T-helper 22 cell (primary cell): ENCODE data around the gene LSP1.

Experiments
- DNase-seq: peaks from one replicate; pipeline ENCODE4 v3.0.0-alpha.2; 2020; ENCODE audit warnings: low read depth

The LSP1 gene

DNA sequence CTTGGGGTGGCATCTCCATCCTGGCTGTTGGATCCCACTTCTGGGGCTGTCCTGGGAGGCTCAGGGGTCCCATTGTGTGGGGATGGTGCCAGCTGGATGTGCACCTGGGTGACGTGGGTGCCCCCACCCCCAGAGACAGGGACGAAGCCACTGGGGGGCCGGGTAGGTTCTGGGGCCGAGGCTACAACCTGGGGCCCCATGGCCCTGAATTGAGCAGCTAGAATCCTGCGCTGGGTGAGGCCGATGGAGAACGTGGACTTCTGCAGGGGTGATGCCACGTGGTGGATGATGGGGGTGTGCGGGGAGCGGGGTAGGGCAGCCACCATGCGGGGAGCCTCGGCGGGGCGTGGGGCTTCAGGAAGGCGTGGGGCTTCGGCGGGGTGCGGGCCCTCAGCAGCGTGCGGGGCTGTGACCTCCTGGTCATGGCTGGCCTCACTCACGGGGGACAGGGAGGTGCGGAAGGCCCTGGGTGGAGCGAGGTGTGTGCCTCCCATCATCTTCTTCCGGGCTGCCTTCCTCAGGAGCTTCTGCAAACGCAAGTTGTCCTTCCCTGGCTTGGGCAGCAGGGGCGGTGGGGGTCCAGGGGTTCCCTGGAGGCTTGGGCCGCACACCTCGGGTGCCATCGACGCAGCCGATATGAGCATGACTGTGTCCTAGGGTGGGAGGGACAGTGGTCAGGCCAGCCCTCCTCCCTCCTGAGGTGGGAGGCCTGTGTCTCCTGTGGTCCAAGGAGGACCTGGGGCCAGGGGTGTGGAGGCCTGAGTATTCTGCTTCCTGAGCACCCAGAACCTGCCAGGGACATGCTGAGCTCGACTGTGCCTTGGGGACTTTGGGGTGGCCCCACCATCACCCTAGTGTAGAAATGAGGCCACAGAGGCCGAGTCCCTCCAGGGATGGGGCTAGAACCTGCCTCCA, 37.3 kb downstream of the LSP1 start:
- DNase-seq = no peak

DNA sequence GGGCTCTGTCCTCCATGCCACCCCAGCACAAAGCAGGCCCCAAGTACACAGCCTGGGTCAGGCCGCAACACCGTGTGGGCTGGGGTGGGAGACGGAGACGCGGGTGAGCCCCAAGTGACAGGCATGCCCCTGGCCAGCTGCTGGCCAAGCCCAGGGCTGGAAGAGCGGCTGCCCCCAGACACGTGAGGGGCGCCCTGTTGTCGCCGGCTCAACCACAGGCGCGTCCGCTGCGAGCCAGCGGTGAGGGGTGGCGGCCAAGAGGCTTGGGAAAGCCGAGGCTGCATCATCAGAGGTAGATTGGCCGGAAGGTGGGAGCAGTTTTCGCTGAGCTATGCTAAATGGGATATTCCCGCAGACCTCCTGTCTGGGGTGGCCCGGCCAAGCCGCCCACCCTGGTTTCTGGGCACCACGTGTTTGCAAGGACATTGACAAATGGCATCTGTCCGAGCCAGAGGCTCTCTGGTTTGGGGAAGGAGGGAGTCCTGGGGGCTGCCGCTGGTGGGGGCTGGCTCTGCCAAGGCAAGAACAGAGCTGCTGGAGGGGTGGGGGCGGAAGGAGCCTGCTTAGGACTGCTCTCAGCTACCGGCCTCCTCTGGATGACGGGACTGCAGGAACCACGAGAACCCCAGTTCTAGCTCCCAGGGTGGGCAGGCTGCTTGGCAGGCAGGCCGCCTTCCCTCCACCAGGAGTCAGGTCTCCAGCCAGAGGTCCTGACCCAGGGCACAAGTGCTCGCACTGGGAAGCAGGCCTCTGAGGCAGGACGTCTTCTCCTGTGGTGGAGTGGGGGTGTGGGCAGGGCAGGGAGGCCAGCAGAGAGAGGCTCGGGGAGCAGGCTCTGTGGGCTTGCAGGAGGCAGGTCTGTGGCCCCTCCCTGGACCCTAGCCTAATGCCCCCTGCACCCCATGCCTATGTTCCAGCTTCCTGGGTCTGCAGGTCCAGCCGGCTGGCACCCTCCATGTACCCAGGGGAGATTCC, 38.3 kb downstream of the LSP1 start:
- DNase-seq = no peak

DNA sequence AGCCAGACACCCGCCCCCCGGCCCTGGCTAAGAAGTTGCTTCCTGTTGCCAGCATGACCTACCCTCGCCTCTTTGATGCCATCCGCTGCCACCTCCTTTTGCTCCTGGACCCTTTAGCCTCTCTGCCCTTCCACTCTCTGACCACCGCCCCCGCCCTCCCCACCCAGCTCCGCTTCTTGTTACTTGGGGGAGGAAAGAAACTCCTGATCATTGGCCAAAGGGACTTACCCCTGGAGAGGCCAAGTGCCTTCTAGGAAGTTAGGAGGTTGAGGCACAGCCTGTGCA, 38.9 kb downstream of the LSP1 start, which contains the start of gene PRR33:
Gene PRR33, minus strand, starts transcription at position 65 of the 285 bp plus-strand sequence. CDS start 1,311 bp downstream, outside the sequence.
- DNase-seq = no peak

DNA sequence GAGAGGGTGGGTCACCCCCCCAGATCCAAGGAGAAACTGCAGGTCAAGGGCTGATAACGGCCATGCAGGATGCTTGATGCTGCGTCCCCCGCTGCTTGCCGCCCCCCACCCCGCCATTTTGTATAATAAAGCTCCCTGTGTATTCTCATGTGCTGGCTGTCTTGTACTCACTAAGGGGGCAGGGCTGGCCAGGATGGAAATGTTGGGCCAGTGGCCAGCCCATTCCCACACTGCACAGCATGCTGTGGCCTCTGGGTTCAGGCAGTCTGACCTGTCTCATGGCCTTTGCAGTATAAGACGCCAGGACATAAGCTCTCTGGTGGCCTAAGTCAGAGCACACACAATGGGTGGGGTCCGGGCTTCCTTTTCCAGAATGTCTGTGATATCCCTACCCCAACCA, 39.2 kb downstream of the LSP1 start:
- DNase-seq = no peak

- no peak for DNase-seq
These were observed 39.7 kb downstream of the LSP1 start for GRCh38 chr11:1892558-1892957.

DNA sequence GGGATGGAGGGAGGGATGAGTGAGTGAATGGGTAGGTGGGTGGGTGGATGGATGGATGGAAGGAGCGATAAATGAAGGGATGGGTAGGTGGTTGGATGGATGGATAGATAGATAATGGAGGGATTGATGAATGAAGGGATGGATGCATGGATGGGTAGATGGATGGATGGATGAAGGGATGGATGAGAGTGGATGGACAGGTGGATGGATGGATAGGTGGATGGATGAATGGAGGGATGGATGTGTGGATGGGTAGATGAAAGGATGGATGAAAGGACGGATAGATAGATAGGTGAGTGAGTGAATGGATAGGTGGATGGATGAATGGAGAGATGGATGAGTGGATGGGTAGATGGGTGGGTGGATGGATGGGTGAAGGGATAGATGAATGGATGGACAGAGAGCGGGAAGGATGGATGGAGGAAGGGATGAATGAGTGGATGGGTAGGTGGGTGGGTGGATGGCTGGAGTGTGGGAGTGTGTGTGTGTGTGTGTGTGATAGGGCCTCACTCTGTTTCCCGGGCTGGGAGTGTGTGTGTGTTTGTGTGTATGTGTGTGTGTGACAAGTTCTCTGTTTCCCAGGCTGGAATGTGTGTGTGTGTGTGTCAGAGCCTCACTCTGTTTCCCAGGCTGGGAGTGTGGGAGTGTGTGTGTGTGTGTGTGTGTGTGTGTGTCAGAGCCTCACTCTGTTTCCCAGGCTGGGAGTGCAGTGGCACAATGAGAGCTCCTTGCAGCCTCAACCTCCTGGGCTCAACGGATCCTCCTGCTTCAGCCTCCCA, 40.9 kb downstream of the LSP1 start:
- DNase-seq = no peak

GRCh38 chr11:1894759-1895158, 41.9 kb downstream of the LSP1 start:
- no peak for DNase-seq

DNA sequence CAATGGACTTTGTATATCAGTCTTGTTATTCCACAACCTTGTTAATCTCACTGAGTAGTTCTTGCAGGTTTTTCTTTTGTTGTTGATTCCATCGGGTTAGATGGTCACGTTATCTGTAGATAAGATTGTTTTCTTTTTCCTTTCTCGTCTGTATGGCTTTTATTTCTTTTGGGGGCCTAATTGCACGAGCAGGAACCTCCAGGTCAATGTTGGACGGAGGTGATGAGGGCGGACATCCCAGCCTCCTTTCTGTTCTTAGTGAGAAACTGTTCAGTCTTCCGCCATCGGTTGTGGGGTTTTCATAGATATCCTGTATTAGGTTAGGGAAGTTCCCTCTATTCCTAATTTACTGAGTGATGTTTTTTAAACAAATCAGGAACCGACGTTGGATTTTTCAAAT, 43.6 kb downstream of the LSP1 start:
- DNase-seq = no peak

DNA sequence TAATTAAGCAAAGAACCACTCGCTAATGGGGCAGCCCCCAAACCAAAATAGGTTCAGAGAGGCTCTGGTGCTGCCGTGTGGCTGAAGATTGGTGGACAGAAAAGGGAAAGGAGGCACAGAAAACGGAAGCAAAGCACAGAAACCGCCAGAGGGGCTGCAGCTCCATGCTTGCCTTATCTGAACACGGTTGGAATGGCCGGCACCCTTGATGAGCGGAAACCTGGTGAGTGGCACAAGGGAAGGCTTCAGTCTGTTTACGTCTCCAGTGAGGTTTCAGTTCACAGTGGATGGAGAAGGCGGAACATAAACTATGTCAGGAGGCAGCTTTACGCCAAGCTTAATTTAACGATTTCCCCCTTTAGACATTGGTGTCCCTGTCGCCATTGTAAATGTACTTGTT, 44.0 kb downstream of the LSP1 start:
- DNase-seq = no peak

DNA sequence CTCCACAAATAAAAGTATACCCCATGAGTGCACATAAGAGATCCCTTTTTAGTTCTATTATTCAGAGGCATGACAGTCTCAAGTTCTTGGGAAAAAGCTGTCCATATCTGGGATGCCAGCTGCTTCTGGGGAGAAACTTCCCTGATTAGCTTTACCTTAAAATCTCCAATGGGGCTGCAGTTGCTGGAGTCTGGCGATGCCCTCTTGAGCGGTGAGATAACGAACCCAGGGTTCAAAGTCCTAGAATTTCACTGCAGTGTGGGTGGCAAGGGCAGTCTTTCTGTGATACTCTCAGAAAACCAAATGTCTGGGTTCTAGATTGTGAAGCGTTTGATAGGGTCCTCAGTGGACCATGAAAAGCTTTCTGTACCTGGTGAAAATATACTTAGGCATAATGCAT, 46.2 kb downstream of the LSP1 start:
- no peak for DNase-seq

DNA sequence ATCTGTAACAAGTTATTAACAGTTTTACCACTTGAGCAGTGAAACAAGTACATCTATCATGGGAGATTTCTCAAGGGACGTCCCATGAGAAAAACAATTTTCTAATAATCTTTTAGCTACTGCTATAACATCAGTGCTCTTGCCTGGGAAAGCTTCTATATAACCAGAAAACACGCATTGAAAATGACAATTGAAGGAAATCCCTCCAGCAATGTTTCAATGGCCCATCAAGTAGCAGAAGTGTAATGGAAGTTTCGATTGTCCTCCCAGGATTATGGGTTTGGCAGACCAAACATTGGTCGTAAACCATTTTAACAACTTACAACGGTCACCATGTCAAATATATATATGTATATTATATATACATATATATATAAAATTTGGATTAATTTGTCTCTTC, 46.8 kb downstream of the LSP1 start:
- no peak for DNase-seq

GRCh38 chr11:1906181-1906580, 53.3 kb downstream of the LSP1 start:
- DNase-seq = no peak

DNA sequence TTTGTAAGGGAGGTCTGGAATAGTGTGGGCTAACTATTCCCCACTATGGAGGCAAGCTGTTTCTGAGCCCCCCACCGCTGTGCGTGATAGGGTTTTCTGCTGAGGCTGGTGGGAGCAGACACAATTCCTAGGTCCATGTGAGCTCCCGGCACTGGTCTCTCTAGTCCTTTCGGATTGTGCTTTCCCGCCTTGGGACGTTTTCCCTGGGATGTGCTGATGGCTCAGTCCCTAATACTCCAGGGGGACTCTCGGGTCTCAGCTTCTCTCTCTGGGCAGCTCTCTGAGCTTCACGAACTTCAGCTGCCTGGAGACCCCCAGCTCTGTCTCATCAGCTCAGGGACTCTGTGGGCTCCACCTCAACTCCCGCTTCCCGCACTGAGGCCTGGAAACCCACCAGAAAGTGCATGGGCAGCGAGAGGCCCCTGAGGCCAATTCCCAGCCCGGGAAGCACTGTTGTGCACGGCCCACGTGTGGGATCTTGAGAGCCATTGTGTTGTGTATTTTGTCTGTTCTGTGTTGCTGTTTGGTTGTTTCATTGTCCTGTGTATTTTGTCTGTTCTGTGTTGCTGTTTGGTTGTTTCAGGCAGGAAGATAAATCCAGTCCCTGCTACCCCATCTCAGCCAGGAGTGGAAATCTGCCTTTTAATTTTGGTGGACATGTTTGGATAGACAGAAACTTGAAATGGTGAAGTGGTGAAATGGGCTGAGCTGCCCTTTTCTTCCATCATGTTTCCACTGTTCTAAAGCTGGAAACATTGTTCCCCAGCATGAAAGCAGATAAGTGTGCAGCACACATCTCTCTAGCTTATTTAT, 53.9 kb downstream of the LSP1 start:
- no peak for DNase-seq

- DNase-seq = no peak
These were observed 55.7 kb downstream of the LSP1 start for GRCh38 chr11:1908618-1909017.

- DNase-seq = no peak
These were observed 56.6 kb downstream of the LSP1 start for GRCh38 chr11:1909524-1909923.

DNA sequence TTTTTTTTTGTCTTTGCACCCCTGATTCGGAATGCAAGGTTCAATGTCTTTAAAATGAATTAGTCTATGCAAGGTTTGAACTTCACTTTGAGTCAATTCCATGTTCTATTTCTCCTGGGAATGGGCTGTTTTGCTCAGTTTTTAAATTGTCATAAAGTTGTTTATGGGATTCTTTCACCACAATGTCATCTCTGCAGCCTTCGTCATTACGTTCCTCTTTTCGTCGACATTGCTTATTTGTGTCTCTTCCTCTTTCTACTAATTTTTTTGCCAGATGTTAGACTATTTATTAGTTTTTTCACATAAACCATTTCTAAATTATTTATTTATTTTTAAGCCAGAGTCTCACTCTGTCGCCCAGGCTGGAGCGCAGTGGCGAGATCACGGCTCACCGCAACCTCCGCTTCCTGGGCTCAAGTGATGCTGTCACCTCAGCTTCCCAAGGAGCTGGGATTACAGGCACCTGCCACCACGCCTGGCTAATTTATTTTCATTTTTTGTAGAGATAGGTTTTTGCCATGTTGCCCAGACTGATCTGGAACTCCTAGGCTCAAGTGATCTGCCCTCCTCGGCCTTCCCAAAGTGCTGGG, 59.5 kb downstream of the LSP1 start:
- DNase-seq = no peak

DNA sequence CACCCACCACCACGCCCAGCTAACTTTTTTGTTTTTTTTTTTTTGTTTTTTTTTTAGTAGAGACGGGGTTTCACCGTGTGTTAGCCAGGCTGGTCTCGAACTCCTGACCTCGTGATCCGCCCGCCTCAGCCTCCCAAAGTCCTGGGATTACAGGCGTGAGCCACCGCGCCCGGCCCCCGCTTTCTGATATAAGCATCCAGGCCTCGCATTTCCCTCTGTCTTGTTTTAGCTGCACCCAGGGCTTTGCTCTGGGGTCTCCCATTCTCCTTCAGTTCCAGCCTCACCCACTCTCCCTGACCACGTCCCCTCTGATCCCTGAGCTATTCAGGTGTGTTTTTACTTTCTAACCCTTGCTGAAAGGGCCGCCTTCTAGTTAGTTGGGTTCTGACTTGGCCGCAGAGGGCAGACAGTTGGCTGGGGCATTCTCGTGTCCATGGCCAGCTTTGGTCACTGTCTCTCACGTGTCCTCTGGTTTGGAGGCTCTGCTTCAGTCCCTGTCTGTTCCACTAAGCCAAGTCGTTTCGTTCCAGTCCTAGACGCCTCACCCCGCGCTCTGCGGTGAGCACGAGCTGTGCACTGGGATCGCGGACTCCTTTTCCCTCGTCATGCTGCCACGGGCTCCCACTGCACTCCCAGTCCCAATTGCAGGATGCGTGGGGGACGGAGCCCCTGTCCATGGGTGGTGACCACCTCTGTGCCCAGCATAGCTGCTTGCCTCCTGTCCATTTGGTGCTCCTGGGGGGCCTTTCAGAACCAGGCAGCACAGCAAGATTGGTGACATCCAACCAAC, 60.6 kb downstream of the LSP1 start:
- DNase-seq = no peak

- DNase-seq = no peak
These were observed 62.9 kb downstream of the LSP1 start for GRCh38 chr11:1915795-1916131.

GRCh38 chr11:1916132-1916985, 63.5 kb downstream of the LSP1 start:
- no peak for DNase-seq
